Measurements from ENCODE around the gene ZRANB3. TPM values are rescaled to one million over a fixed set of nuclear protein-coding genes. Genes with fewer than 3 reads are reported as not detected.

Gene ZRANB3
- total RNA-seq, 4 donors from 2014 or later = 1.6 to 7.4 (median 2.8) TPM

DNA sequence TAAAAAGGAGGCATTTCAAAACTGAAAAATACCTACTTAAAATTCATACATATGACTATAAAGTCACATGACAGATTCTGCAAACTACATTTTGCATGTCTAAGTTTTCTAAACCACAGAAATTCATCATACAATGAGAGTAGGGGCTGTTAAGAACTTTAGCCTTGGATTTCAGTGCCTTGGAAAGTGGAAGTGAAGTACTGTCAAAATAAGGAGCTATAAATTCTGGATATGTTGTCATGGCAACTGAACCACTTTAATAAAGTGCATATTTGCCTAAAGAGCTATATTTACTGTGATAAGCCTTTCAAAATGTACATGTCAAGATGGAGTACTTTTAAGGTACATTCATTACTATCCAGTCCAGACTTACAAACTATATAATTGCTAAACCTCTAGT, 251.8 kb downstream of the ZRANB3 start:
- no peak overlapping the region for H3K27ac ChIP-seq
- H3K36me3 ChIP-seq = no peaks in the 10 kb centered on the region
- TF ChIP-seq, protein P1, sequence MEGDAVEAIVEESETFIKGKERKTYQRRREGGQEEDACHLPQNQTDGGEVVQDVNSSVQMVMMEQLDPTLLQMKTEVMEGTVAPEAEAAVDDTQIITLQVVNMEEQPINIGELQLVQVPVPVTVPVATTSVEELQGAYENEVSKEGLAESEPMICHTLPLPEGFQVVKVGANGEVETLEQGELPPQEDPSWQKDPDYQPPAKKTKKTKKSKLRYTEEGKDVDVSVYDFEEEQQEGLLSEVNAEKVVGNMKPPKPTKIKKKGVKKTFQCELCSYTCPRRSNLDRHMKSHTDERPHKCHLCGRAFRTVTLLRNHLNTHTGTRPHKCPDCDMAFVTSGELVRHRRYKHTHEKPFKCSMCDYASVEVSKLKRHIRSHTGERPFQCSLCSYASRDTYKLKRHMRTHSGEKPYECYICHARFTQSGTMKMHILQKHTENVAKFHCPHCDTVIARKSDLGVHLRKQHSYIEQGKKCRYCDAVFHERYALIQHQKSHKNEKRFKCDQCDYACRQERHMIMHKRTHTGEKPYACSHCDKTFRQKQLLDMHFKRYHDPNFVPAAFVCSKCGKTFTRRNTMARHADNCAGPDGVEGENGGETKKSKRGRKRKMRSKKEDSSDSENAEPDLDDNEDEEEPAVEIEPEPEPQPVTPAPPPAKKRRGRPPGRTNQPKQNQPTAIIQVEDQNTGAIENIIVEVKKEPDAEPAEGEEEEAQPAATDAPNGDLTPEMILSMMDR (IDR thresholded peaks at IDR 0.05) = no peak
- no peak for TF ChIP-seq POLR2A (IDR thresholded peaks at IDR 0.05)
- DNase-seq = no peak
- H3K9me3 ChIP-seq = no peaks in the 10 kb centered on the region
- no peak overlapping the region for H3K4me3 ChIP-seq
- no peaks in the 10 kb centered on the region for H3K27me3 ChIP-seq
- H3K4me1 ChIP-seq = no peaks in the 10 kb centered on the region

- no peak for DNase-seq
- H3K4me1 ChIP-seq = no peaks in the 10 kb centered on the region
- H3K27me3 ChIP-seq = no peaks in the 10 kb centered on the region
- no peaks in the 10 kb centered on the region for H3K9me3 ChIP-seq
- no peaks in the 10 kb centered on the region for H3K36me3 ChIP-seq
- TF ChIP-seq, protein P1 (IDR thresholded peaks at IDR 0.05) = no peak
- no peak for TF ChIP-seq POLR2A (IDR thresholded peaks at IDR 0.05)
- H3K27ac ChIP-seq = no peak overlapping the region
- no peak overlapping the region for H3K4me3 ChIP-seq
These were observed 254.5 kb downstream of the ZRANB3 start for GRCh38 chr2:135276525-135276924.

DNA sequence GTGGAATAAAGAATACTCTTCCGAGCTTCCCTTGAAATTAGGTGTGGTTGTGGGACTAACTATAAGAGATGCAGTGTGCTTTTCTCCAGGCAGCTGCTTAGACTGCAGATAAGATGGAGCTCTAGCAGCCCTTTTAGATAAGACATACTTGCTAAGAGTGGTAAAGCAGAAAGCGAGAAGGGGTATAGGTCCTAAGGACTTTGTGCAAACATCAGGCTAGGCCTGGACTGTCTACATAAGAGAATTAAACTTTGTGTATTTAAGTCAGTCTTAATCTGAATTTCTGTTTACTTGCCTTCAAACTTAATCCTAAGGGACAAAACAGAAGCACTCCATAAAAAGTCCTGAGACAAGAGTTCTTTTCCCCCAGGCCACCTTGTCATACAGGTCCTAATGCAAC, 260.0 kb downstream of the ZRANB3 start:
- DNase-seq = no peak
- Histone ChIP-seq H3K27ac (no peak overlapping the region), H3K4me3 (no peak overlapping the region), H3K9me3 (no peaks in the 10 kb centered on the region), H3K36me3 (no peaks in the 10 kb centered on the region), H3K4me1 (no peaks in the 10 kb centered on the region), H3K27me3 (no peaks in the 10 kb centered on the region)
- TF ChIP-seq POLR2A (IDR thresholded peaks at IDR 0.05) = no peak
- TF ChIP-seq, protein P1 (IDR thresholded peaks at IDR 0.05) = no peak

- Histone ChIP-seq H3K36me3 (no peaks in the 10 kb centered on the region), H3K4me3 (no peak overlapping the region), H3K4me1 (no peaks in the 10 kb centered on the region), H3K27me3 (no peaks in the 10 kb centered on the region), H3K27ac (no peak overlapping the region), H3K9me3 (no peaks in the 10 kb centered on the region)
- no peak for DNase-seq
- TF ChIP-seq, protein P1 (IDR thresholded peaks at IDR 0.05) = no peak
- TF ChIP-seq POLR2A (IDR thresholded peaks at IDR 0.05) = no peak
These were observed 265.0 kb downstream of the ZRANB3 start for GRCh38 chr2:135265960-135266490.

GRCh38 chr2:135259123-135259522, 271.9 kb downstream of the ZRANB3 start:
- no peak for DNase-seq
- H3K4me3 ChIP-seq = no peak overlapping the region
- no peaks in the 10 kb centered on the region for H3K27me3 ChIP-seq
- no peaks in the 10 kb centered on the region for H3K36me3 ChIP-seq
- TF ChIP-seq POLR2A (IDR thresholded peaks at IDR 0.05) = no peak
- TF ChIP-seq, protein P1 (IDR thresholded peaks at IDR 0.05) = no peak
- no peaks in the 10 kb centered on the region for H3K4me1 ChIP-seq
- no peaks in the 10 kb centered on the region for H3K9me3 ChIP-seq
- H3K27ac ChIP-seq = no peak overlapping the region

- Histone ChIP-seq H3K27me3 (no peaks in the 10 kb centered on the region), H3K4me1 (no peaks in the 10 kb centered on the region), H3K4me3 (no peak overlapping the region), H3K36me3 (no peaks in the 10 kb centered on the region), H3K27ac (no peak overlapping the region), H3K9me3 (no peaks in the 10 kb centered on the region)
- DNase-seq = no peak
- no peak for TF ChIP-seq POLR2A (IDR thresholded peaks at IDR 0.05)
- TF ChIP-seq, protein P1 (IDR thresholded peaks at IDR 0.05) = no peak
These were observed 272.8 kb downstream of the ZRANB3 start for GRCh38 chr2:135258193-135258592.
